OCI-LY3 (cell line): ENCODE measurements around the gene GRM3.

Experiments used
- CTCF ChIP-seq: fragments of 200-600, 300-600 bp; sonication (generic); IDR thresholded peaks from 2 replicates; pipeline ENCODE4 v1.5.1; 2014; ENCODE audit warnings: antibody characterized with exemption, low read length, low read depth
- EZH2phosphoT487 ChIP-seq: fragments of 200-600 bp; shearing (Covaris generic); IDR thresholded peaks from 2 replicates; pipeline ENCODE4 v1.6.1; 2018; ENCODE audit warnings: antibody characterized with exemption, mixed run types, low read depth

DNA sequence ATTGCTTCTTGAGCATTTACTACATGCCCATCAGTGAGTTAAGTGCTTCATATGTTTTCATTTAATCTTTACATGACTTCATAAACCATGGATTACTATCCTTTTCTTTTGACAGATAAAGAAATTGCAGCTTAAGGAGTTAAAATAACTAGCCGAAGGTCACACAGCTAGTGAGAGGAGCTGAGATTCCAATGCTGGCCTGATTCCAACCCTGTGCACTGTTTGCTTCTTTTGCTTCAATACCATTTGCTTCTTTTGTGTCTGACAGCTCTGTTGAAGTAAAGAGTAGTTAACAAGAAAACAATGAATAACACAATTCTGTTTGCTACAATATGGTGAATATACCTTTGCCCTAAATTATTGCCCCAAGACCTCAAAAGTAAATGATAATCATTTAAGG is 132.4 kb downstream of the GRM3 start:
- TF ChIP-seq CTCF (no peak), EZH2phosphoT487 (no peak)
